ENCODE data around the gene ST8SIA4. TPM values are rescaled to one million over a fixed set of nuclear protein-coding genes. Genes with fewer than 3 reads are reported as not detected.

The ST8SIA4 gene
- 4.8 and 7.2 TPM in 2 replicates for total RNA-seq

DNA sequence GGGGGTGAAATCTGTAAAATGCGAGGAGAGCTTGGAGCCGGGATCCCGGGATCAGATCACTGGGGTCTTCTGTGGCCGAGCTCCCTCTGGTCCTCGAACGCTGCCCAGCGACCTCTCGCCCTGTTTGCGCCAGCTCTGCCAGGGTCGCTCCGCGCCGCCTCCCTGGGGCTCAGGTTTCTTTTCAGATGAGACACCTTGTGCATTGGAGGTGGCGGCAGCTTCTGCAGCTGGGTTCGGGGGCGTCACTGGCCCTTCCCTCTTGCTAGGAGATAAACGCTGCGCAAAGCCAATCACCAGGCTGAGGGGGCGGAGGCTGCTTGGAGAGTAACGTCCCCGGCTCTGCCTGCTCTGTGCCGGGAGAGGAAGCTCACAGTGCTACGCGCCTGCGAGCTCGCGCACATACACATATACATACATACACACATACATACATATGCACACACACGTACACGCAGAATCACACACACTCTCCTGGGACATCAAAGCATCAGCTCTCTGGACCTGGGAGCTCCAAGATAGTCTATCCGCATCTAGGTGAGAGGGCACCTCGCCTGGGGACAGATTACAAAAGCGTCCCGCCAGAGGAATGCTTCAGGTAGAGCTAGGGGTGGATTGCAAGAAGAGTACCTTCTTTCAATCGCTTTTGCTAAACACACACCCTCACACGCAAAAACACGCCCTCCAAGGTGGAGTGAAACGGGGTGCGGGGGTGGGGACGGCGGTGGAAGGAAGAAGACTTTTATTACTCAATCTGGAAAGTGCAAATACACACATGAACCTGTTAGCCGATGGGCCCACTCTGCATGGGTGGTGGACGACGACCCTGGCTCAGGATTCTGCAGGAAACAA lies at the start of gene ST8SIA4:
TSS of gene ST8SIA4 (minus strand) at position 244 of the 849 bp plus-strand sequence. CDS start 327 bp downstream, outside the sequence.
- peak; percentile 55 to 90 for DNase-seq (ENCODE audit: low read depth in 2 of 2)

DNA sequence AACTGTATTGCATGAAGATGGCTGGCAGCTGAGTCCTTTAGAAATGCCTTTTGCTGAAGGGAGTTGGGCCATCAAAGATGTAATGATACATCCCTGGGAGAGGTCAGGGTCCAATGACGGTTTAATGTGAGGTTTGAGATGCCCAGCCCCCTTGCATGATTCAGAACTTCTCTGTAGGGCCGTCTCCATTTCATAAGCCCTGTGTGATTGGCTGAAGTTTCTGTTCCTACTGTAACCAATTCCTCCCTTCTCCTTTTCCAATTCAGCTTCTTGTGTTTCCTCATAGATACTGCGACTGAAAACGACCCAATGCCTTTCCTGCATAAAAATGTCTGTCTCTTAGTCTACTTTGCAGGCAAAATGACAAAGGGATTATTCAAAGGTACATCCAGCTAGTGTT lies 47.9 kb upstream of the ST8SIA4 start:
- DNase-seq (ENCODE audit: low read depth in 2 of 2), result no peak

DNA sequence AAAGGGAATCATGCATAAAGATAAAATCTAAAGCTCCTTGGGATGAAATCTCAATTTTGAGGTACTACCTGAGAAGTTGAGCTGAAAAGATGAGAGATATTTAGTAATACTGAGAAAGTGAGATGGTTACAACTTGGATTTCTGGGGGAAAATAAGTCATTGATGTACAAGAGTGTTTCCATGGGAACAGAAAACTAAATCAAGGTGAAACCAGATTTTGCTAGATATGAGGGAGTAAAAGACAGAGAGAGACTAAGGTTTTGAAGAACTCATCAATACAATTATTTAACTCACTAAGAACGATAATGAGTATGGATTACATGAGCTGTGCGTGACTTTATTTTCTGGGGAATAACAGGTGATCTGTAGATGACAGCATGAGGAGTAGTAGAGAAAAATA lies 10.2 kb upstream of the ST8SIA4 start:
- no peak for DNase-seq (ENCODE audit: low read depth in 2 of 2)

DNA sequence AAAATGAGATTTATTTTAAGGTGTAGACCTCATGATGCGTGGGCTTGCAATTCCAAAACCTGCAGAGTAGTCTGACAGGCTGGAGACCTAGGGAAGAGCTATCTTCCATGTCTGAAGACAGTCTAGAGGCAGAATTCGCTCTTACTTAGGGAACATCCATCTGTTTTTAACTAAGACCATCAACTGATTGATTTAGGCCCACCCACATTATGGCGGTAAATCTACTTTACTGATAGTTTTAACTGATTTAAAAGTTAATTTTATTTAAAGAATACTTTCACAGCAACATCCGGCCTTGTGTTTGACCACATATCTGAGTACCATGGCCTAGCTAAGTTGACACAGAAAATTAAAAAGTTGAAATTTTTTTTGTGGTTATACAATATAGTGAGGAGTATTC lies 6.0 kb upstream of the ST8SIA4 start:
- DNase-seq (ENCODE audit: low read depth in 2 of 2), result no peak

DNA sequence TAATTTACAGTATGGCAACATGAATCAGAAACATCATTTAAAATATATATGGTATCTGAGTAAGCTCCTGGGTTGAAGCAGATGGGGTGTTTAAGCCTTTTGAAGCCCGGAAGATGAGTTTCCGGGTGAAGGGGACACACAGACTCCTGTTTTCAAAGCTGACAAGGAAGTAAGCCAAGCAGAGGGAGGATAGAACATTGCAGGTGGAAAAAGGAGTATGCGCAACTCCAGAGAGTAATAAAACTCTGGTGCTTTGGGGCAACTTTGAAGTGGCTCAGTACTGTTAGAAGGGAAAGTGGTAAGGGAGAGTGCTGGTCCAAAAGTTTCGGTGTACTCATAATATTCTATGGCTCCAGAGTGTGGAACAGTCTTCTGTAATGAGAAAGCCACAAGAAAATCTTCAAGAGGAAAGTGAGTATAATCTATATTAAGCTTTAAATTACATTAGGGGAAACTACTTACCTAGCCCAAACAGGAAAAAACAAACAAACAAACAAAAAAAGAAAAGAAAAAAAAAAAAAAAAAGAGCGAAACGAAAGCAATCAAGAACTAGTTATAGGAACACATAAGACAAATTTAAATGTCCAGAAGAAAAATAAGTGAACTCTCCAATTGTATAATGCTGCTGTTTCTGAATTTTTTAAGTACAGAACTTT lies 2.3 kb upstream of the ST8SIA4 start:
- no peak for DNase-seq (ENCODE audit: low read depth in 2 of 2)

DNA sequence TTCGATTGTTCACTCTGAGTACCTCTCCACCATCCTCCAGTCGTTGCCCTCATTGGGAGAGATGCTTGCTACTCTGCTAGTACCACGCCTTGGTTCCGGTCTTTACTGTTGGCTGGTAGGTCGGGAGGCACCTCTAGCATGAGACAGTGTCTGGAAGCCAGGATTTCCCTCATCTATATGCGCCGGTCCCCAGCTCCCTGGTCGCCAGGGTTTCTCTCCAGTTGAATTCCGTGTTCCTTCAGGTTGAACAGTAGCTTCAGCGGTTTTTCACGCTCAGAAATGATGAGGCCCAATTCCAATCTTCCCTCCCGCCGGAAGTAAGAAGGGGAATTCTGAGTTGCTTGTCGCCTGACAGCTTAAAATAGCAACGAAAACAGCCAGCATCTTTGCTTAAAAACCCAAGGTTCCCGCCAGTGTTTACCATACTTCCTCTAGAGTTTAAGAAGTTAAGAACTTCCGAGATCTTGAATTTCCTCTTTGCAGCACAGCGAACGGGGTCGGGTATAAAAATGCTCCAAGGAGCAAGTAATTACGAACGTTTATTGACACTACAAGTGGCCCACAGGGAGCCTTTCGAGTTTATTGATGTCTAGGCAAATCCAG lies 1.3 kb upstream of the ST8SIA4 start:
- DNase-seq (ENCODE audit: low read depth in 2 of 2), result no peak

- peak; percentile 20 to 32 for DNase-seq (ENCODE audit: low read depth in 2 of 2)
Measured at GRCh38 chr5:100902440-100903038, 543 bp downstream of the ST8SIA4 start.

DNA sequence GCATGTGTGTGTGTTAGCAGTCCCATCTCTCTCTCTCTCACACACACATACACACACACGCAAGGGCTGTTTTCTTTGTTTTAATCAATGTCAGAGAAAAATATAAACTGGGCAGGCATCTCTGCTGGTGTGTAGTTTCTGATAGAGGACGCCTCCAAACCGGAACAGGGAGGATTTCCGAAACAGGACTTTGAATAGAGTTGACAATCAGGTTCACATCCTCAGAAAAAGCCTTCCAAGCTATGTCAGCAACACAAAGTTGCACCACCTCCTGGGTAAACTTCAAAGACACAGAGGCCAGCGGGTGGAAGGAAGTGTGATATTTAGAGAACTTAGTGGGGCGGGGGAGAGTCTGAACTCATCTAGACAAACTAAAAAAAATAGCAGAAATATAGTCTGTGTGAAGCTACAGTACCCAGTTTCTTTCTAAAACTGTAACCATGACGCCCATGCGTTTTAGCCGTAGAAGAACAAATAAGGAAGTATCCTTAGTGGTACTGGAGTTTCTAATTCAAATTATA lies 1.2 kb downstream of the ST8SIA4 start:
- DNase-seq (ENCODE audit: low read depth in 2 of 2), result peak; percentile 79 to 82

GRCh38 chr5:100900796-100901781 lies 2.0 kb downstream of the ST8SIA4 start:
- peak; percentile 14 to 87 for DNase-seq (ENCODE audit: low read depth in 2 of 2)

DNA sequence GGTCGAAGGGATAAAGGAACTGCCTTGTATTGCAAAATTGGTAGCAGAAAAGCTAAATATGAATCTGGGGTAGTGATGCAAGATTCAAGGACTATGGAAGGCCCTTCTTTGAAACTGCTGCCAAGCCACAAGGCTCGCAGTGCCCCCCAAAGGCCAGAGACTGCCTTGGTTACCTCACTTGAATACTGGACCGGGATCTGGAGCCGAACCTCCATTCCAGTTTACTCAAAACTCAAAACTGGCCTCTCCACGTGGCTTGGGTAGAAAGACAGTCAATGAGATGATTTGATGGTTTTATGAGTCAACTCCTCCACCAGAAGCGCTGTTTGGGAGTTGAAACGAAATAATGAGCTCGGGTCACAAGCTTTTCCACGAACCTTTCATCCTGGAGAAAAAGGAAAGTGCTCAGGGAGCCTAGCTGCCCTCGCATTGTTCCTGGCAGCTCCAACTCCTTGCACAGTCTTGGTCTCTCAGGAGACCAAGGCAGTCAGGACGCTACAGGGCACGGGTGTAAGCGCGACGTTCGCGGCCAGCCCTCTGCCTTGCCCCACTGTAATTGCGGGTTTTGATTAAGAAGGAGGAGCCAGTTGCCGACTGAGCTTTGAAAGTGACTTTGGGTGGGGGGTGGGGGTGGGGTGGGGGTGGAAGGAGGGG lies 2.8 kb downstream of the ST8SIA4 start:
- peak; percentile 30 to 69 for DNase-seq (ENCODE audit: low read depth in 2 of 2)

- no peak for DNase-seq (ENCODE audit: low read depth in 2 of 2)
Measured at GRCh38 chr5:100899675-100900074, 3.4 kb downstream of the ST8SIA4 start.

DNA sequence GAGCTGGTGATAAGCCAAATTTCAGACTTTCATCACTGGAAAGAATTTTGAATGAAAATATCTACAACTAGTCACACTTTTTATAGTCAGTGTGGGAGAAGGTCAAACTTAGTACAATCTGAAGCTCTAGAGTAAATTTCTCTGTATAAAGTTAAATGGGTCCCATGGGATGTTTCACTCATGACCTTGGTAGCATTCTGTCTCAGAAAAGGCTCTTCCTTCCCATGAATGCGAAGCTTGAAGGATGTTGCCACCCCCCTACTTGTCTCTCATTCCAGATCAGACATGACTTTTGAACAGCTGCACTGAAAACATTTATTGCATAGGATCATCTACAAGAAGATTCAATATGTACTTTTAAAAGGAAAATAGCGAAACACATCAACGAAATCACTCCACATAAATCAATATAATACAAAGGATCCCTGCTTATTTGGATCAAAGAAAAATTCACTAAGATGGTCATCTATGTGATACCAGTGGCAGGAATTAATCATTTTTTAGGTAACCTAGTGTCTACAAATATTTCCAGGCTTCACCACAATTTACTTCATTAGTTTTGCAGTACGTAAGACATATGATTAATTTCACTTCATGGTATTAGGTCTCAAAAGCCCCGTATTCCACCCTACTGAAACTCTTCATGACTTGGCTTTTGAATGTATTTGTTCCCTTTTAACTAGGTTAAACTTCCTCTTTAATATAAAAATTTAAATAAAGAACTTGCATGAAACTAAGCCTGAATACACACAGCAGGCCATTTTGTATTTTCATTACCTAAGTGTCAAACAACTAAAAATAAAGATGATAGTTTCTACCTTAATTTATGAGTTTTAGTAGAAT lies 4.4 kb downstream of the ST8SIA4 start:
- no peak for DNase-seq (ENCODE audit: low read depth in 2 of 2)

- DNase-seq (ENCODE audit: low read depth in 2 of 2), result no peak
Measured at GRCh38 chr5:100896054-100896453, 7.0 kb downstream of the ST8SIA4 start.

- no peak for DNase-seq (ENCODE audit: low read depth in 2 of 2)
Measured at GRCh38 chr5:100890461-100891008, 12.5 kb downstream of the ST8SIA4 start.

DNA sequence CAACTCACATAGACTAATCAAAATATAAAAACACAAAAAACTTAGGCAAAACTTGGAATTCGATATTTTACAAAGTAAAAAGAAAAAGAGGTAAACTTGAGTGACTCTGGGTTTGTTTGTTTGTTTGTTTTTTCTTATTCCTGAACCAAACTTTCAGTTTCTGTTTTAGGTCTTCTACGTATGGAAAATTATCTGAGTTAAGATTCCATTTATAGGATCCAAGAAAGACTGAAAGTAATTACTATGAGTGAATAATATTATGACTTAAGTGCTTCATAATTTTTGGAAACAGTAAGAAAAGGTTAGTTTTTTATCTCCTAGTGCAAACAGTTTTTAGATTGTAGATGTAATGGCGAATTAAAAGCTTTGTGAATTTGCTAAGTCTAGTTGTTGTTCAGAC lies 13.2 kb downstream of the ST8SIA4 start:
- DNase-seq (ENCODE audit: low read depth in 2 of 2), result no peak

- no peak for DNase-seq (ENCODE audit: low read depth in 2 of 2)
Measured at GRCh38 chr5:100889165-100889743, 13.8 kb downstream of the ST8SIA4 start.

GRCh38 chr5:100877274-100877673 lies 25.8 kb downstream of the ST8SIA4 start:
- peak in 1 of 2 donors; percentile 83 for DNase-seq (ENCODE audit: low read depth in 2 of 2)

DNA sequence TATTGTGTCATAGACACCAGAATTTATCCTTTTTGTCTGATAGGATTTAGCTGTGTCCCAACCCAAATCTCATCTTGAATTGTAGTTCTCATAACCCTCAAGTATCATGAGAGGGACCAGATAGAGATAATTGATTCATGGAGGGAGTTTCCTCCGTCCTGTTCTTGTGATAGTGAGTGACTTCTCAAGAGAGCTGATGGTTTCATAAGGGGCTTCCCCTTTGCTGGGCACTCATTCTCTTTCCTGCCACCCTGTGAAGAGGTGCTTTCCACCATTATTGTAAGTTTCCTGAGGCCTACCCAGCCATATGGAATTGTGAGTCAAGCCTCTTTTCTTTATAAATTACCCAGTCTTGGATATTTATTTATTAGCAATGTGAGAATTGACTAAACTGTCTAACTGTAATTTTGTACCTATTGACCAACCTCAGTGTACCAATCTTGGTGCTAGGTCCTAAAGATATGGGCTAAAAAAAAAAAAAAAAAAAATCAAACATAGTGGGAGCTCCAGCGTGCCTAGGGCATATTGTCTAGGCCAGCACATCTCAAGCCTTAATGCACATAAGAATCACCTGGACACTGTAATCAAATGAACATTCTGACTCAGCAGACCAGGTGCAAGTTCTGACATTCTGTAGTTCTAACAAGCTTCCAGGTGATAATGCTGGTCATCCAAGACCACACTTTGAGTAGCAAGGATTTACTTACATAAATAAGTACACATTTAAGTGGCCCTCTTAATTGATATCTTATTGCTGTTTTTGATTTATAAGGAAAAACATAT lies 30.5 kb downstream of the ST8SIA4 start:
- no peak for DNase-seq (ENCODE audit: low read depth in 2 of 2)

Measured in dermis microvascular lymphatic vessel endothelial cell (primary cell).